SU-DHL-6 (cell line): ENCODE results near the gene RPGRIP1L.
A peak's percentile ranks its signal among the peaks of the same experiment; 100 is the strongest.

Source experiments
- H2AFZ ChIP-seq: fragments of 200-600 bp; sonication (generic); 2 replicates; pipeline ENCODE4 v1.6.1; 2014; ENCODE audit warnings: low read depth, mild to moderate bottlenecking, moderate library complexity, mixed read lengths, antibody characterized with exemption, low read length; ENCODE audit not compliant: severe bottlenecking
- H3F3A ChIP-seq: fragments of 200-600 bp; shearing (Covaris generic); 2 replicates; pipeline ENCODE4 v1.6.0; 2016; ENCODE audit warnings: antibody characterized with exemption, mild to moderate bottlenecking; ENCODE audit not compliant: insufficient read depth
- H3K27ac ChIP-seq: fragments of 200-600 bp; sonication (generic); 2 replicates; pipeline ENCODE4 v1.5.1; 2016; ENCODE audit warnings: low read depth, mild to moderate bottlenecking, low read length, moderate library complexity, mixed read lengths
- H3K27me3 ChIP-seq: fragments of 200-600 bp; sonication (generic), shearing (Covaris generic); 2 replicates; pipeline ENCODE4 v1.6.0; 2014; ENCODE audit warnings: mild to moderate bottlenecking, low read length
- H3K36me3 ChIP-seq: fragments of 200-600 bp; sonication (generic); 2 replicates; pipeline ENCODE4 v1.6.1; 2014; ENCODE audit warnings: mild to moderate bottlenecking, low read length, mixed read lengths
- H3K4me2 ChIP-seq: fragments of 300-600, 200-600 bp; shearing (Covaris generic), sonication (generic); 2 replicates; pipeline ENCODE4 v1.6.0; 2014; ENCODE audit warnings: low read length, low read depth, mild to moderate bottlenecking; ENCODE audit not compliant: poor library complexity, severe bottlenecking
- H3K4me3 ChIP-seq: fragments of 200-600 bp; sonication (generic); 2 replicates; pipeline ENCODE4 v1.5.1; 2014; ENCODE audit warnings: antibody characterized with exemption, low read length, mild to moderate bottlenecking, mixed read lengths; ENCODE audit not compliant: insufficient read depth, poor library complexity, severe bottlenecking
- H3K79me2 ChIP-seq: fragments of 200-600 bp; sonication (generic); 2 replicates; pipeline ENCODE4 v1.6.1; 2014; ENCODE audit warnings: mild to moderate bottlenecking, low read length, moderate library complexity; ENCODE audit not compliant: insufficient read depth
- H3K9ac ChIP-seq: fragments of 200-600 bp; sonication (generic); 2 replicates; pipeline ENCODE4 v1.7.0; 2014; ENCODE audit warnings: mild to moderate bottlenecking, low read length
- H3K9me2 ChIP-seq: fragments of 200-600 bp; sonication (generic); replicated peaks from 2 replicates; pipeline ENCODE4 v1.6.1; 2014; ENCODE audit warnings: low read length; ENCODE audit not compliant: insufficient read depth
- H3K9me3 ChIP-seq: fragments of 200-600 bp; sonication (generic); 2 replicates; pipeline ENCODE4 v1.6.1; 2014; ENCODE audit warnings: low read length, mixed read lengths; ENCODE audit not compliant: insufficient read depth
- H4K20me1 ChIP-seq: fragments of 200-600 bp; sonication (generic); 2 replicates; pipeline ENCODE4 v1.6.1; 2014; ENCODE audit warnings: low read depth, mild to moderate bottlenecking, antibody characterized with exemption, low read length, moderate library complexity, mixed read lengths
- EZH2phosphoT487 ChIP-seq: fragments of 200-600 bp; sonication (generic), shearing (Covaris generic); conservative IDR thresholded peaks from 2 replicates; pipeline ENCODE4 v1.6.1; 2018; ENCODE audit warnings: mild to moderate bottlenecking, antibody characterized with exemption, low read length, moderate library complexity, mixed read lengths
- TF ChIP-seq, protein P1 (sequence below): fragments of 200-600 bp; sonication (generic); IDR thresholded peaks from one replicate; pipeline ENCODE4 v1.5.1; 2017; ENCODE audit warnings: antibody characterized with exemption, mild to moderate bottlenecking, low read length, moderate library complexity; ENCODE audit not compliant: insufficient read depth, poor library complexity, severe bottlenecking

The RPGRIP1L gene

DNA sequence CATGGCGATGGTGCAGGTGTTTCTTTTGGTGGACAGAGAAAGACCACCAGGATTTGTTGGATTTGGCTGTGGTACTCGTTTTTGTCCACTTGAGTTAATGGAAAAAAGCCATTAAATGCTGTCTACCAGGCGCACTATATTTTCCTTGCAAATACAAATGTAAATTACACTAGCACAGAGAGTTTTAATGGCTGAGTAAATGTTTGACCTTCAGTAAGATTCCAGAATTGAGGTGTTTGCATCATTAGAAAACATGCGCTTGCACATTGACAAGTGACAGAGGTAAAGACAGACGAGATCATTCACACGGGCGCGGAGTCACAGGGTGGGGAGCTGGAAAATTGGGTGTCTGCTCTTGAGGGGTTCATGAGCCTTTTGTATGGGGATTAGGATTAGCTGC, 147.1 kb downstream of the RPGRIP1L start:
- H3F3A ChIP-seq: no peaks in the 10 kb centered on the region
- H3K27me3 ChIP-seq: no peaks in the 10 kb centered on the region

DNA sequence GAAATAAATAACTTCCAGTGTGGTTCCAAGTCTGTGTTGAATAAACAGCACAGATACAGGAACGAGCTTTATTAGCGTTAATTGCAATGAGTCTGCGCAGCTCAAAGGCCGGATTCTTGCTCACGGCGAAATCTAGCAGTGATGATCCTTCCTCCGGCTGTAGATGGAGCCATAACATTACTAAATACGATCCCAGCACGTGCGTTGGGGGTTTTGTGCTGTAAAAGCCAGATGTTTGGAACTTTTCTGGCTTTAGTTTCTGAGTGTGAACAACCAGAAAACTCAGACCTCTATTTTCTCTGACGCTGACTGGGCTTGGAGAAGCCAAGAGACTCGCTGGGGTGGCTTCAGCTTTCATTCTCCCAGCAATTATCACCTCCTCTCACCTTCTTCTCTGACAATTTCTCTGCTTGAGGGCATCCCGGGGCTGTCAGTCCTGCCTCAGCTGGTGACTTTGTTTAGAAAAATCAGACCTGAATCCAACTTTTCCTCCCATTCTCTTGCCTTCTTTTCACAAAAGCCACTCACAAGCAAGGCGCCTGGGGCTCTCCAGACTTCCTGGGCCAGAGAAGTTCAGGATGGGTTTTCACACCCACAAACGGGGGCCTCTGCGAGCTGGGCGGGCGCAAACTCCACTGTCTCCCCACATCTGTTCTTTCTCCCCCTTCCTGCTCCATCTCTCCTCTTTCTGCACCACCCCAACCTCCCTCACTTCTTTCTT, 153.5 kb downstream of the RPGRIP1L start:
- no peak overlapping the region for H3K9ac ChIP-seq
- no peaks in the 10 kb centered on the region for H3K9me3 ChIP-seq
- H3K27ac ChIP-seq: no peak overlapping the region
- H4K20me1 ChIP-seq: no peaks in the 10 kb centered on the region
- H3K9me2 ChIP-seq: no peaks in the 10 kb centered on the region
- H2AFZ ChIP-seq: peak overlapping the region; percentile 38
- no peaks in the 10 kb centered on the region for H3K79me2 ChIP-seq
- no peak overlapping the region for H3K4me3 ChIP-seq
- H3K27me3 ChIP-seq: no peaks in the 10 kb centered on the region
- no peaks in the 10 kb centered on the region for H3F3A ChIP-seq
- H3K4me2 ChIP-seq: no peak overlapping the region
- H3K36me3 ChIP-seq: no peaks in the 10 kb centered on the region
- TF ChIP-seq, protein P1, sequence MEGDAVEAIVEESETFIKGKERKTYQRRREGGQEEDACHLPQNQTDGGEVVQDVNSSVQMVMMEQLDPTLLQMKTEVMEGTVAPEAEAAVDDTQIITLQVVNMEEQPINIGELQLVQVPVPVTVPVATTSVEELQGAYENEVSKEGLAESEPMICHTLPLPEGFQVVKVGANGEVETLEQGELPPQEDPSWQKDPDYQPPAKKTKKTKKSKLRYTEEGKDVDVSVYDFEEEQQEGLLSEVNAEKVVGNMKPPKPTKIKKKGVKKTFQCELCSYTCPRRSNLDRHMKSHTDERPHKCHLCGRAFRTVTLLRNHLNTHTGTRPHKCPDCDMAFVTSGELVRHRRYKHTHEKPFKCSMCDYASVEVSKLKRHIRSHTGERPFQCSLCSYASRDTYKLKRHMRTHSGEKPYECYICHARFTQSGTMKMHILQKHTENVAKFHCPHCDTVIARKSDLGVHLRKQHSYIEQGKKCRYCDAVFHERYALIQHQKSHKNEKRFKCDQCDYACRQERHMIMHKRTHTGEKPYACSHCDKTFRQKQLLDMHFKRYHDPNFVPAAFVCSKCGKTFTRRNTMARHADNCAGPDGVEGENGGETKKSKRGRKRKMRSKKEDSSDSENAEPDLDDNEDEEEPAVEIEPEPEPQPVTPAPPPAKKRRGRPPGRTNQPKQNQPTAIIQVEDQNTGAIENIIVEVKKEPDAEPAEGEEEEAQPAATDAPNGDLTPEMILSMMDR: peak; percentile 61
- no peak for TF ChIP-seq EZH2phosphoT487

More for the DNA sequence above, 147.1 kb downstream of the RPGRIP1L start:
- Histone ChIP-seq H4K20me1 (no peaks in the 10 kb centered on the region), H3K9me3 (no peaks in the 10 kb centered on the region), H3K4me2 (no peak overlapping the region), H3K9me2 (no peaks in the 10 kb centered on the region), H2AFZ (no peak overlapping the region), H3K4me3 (no peak overlapping the region), H3K9ac (no peak overlapping the region), H3K79me2 (no peaks in the 10 kb centered on the region), H3K36me3 (no peaks in the 10 kb centered on the region), H3K27ac (no peak overlapping the region)
- TF ChIP-seq, protein P1: no peak
- no peak for TF ChIP-seq EZH2phosphoT487
